MM.1S (cell line): ENCODE data around the gene ENO3.

Experiments
- CTCF ChIP-seq: fragments of 300-600 bp; sonication (generic); IDR thresholded peaks from 2 replicates; pipeline ENCODE4 v1.5.1; 2016; ENCODE audit warnings: antibody characterized with exemption, low read length, mixed read lengths
- EZH2 ChIP-seq: fragments of 300-600 bp; sonication (generic); optimal IDR thresholded peaks from 2 replicates; pipeline ENCODE3; 2017; ENCODE audit warnings: low read depth, mild to moderate bottlenecking, antibody characterized with exemption, low read length, mixed read lengths
- EZH2phosphoT487 ChIP-seq: fragments of 300-600 bp; sonication (generic); IDR thresholded peaks from 2 replicates; pipeline ENCODE4 v1.6.1; 2018; ENCODE audit warnings: antibody characterized with exemption, low read length

GRCh38 chr17:4920351-4921048, 30.4 kb upstream of the ENO3 start:
- TF ChIP-seq CTCF, result no peak
- no peak for TF ChIP-seq EZH2phosphoT487
- TF ChIP-seq EZH2, result no peak
